HG03159 (cell line): ENCODE measurements around the gene ELAC2.

Experiments
- ATAC-seq: cut with Tn5 transposase; IDR thresholded peaks from one replicate; pipeline ENCODE4 v1.9.1; 2021; ENCODE audit warnings: mild to moderate bottlenecking, moderate library complexity; ENCODE audit not compliant: unreplicated experiment

The ELAC2 gene

DNA sequence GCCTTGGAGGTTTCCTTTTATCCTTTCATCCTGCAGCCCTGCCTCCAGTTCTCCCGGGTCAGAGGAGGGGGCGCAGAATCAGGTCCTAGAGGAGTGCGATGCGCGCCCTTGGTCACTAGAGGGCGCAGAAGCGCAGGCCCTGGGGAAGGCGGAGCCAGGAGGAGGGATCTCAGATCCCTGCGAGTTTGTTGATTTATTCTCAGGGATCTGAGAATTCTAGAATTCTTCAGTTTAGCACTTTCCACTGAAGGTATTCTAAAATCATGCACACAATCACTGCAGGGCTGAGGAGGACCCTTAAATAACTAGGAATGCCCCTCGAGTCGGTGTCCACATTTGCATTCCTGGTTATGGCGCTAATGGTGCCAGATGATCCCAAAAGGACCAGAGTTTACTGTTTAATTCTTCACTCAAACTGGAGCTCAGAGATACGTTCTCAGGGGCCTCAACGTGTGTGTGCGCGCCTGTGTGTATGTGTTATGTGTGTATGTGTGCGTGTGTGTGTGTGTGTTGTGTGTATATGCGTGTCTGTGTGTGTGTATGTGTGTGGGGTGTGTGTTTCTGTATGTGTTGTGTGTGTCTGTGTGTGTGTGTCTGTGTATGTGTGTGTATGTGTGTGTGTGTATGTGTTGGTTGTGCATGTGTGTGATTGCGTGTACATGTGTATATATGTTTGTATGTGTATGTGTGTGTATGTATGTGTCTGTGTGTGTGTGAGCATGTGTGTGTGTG is 6.9 kb upstream of the ELAC2 start:
- peak; percentile 88 for ATAC-seq

GRCh38 chr17:13024016-13024415 is 6.2 kb upstream of the ELAC2 start:
- ATAC-seq: no peak

GRCh38 chr17:13016881-13017654 is 759 bp downstream of the ELAC2 start:
- ATAC-seq: peak; percentile 18

GRCh38 chr17:13014801-13015200 is 3.0 kb downstream of the ELAC2 start:
- no peak for ATAC-seq

GRCh38 chr17:13010959-13011358 is 6.9 kb downstream of the ELAC2 start:
- ATAC-seq: no peak

- no peak for ATAC-seq
These were observed 9.4 kb downstream of the ELAC2 start for GRCh38 chr17:13008461-13008860.

GRCh38 chr17:13005530-13005929 is 12.3 kb downstream of the ELAC2 start:
- ATAC-seq: no peak

- ATAC-seq: no peak
These were observed 13.5 kb downstream of the ELAC2 start for GRCh38 chr17:13004336-13004735.

DNA sequence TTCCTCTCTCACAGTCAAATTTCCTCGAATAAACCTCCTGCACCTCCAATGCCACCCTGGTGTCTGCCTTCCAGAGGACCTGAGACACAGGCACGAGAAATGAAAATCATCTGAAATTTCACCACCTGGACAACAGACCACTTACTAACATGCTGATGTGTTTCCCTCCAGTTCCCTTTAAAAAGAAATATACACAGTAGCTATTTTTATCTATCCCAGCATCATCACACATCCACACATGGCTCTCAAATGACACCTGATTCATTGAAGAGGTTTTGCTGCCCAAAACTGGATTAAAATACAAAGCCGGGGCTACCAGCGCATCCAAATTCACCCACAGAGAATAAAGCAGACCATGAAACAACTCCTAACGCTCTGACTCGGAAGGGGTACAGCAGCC is 13.9 kb downstream of the ELAC2 start:
- ATAC-seq: no peak

DNA sequence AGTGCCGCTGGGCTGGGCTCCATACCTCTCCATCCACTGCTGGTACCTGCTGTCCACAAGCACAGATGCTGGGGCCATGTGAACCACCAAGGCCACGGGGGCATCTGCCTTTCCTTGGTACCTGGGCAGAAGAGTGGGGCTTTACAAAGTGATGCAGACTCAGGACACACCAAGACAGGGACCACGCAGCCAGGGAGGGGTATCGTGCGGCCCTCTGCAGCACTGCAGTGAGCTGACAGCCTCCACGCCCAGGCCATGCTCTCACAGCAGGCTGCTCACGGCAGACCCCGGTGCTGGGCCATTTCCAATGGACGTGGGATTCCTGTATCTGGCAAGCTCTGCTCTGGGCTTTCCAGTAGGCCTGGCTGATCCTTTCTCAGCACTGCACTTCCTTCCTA is 14.4 kb downstream of the ELAC2 start:
- ATAC-seq: no peak

GRCh38 chr17:13002761-13003453 is 14.9 kb downstream of the ELAC2 start:
- ATAC-seq: no peak

GRCh38 chr17:13001991-13002615 is 15.7 kb downstream of the ELAC2 start:
- no peak for ATAC-seq

GRCh38 chr17:13000561-13000960 is 17.3 kb downstream of the ELAC2 start:
- no peak for ATAC-seq

DNA sequence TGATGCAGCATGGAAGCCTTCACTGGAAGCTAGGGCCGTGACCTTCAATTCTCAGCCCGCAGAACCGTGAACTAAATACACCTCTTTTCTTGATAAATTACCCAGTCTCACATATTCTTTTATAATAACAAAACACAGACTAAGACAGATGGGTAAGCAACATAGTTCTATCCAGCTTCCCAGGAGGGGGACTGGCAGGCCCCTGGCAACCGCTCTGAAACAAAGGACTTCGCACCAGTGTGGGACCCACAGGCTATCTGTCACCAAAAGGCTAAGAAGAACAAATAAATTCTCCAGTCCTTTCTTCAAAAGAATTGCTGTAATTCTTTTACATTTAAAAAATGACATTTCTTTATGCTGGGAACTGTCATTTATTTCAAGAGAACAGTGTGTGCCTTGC is 19.0 kb downstream of the ELAC2 start:
- no peak for ATAC-seq

DNA sequence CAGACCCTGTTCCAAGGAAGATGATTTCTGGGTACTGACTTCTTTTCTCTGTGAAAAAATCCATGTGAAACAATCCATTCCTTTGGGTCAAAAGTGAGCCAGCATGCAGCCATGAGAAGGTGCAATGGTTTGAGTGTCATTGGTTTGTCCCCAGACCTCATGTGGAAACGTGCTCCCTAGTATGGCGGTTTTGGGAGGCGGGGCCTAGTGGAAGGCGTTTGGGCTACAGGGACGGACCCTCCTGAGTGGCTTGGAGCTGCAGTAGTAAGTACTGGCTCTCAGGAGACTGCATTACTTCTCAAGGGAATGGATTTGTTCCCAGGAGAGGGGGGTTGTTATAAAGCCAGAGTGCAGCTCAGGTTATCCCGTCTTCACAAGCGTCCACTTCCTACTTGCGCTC is 19.4 kb downstream of the ELAC2 start:
- ATAC-seq: no peak

GRCh38 chr17:12996941-12997340 is 20.9 kb downstream of the ELAC2 start:
- no peak for ATAC-seq

- no peak for ATAC-seq
These were observed 21.5 kb downstream of the ELAC2 start for GRCh38 chr17:12996357-12996756.

- ATAC-seq: no peak
These were observed 21.9 kb downstream of the ELAC2 start for GRCh38 chr17:12995896-12996295.

DNA sequence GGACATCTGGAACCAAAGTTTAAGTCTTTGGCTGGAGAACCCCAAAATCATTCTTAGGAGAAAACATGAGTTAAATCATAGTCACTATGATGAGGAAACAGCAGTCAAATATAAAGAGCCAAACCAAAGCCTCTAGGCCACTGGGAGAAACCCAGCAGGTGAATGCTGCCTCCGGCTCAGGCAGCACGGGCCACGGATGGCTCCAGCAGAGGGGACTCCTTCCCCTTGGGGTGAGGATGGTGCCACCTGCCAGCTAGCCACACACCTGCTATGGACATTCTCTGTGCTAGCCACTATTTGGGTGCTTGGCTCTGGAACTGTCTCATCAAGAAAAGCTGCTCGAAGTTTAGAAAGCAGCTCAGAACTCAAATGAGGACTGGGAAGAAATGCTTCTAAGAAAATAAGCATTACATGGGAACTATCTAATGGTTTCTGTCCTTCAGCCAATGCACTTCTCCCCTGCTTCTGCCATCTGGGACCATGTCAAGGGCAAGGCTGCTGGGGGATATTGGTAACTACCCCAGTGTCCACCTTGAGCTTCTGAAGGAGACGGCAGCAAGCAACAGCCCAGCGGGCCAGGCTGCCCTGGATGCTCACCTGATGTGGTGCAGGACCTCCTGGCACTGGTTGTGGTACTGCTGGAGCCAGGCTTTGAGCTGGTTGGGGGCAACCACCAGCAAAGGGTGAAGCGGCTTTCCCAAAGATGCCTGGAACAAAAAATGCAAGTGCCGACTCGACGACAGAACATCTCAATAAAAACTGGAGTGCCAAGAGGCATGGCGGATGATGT is 22.5 kb downstream of the ELAC2 start:
- ATAC-seq: no peak

DNA sequence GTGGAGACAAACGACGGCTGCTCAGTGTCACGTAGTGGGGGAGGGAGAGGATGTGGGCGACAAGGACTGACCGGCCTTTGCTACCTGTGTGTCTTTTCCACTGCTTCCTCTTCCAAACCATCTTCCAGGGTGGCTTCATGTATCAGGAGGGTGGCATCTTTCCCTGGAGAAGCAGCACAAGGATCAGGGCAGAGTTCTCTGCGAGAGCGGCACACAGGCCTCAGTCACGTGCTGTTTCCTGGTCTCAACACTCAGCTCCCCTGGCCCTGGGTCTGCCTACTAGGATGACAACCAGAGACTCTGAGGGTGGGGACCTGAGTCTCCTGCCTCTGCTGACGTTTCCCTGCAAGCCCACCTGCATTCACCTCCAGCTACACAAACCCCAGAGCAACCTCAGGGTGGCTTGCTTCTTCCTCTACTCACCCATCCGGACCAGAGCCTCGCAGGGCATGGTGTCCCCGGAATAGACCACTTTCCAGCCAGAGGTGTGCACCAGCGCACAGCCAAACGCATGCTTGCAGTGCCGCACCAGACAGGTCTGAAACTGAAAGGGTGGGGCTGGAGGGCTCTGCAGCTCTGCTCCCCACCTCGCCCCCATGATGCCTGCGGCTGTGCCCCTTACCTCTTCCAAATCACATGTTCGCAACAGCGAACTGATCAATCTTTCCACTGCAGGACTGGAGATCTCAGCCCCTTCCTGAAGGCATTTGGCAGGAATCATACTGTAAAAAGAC is 23.3 kb downstream of the ELAC2 start:
- ATAC-seq: no peak
